ENCODE data around the gene LAMB2. TPM values are rescaled to one million over a fixed set of nuclear protein-coding genes. Genes with fewer than 3 reads are reported as not detected.

LAMB2 gene
- total RNA-seq, 4 donors from 2014 or later = 609 to 1,229 (median 740) TPM

DNA sequence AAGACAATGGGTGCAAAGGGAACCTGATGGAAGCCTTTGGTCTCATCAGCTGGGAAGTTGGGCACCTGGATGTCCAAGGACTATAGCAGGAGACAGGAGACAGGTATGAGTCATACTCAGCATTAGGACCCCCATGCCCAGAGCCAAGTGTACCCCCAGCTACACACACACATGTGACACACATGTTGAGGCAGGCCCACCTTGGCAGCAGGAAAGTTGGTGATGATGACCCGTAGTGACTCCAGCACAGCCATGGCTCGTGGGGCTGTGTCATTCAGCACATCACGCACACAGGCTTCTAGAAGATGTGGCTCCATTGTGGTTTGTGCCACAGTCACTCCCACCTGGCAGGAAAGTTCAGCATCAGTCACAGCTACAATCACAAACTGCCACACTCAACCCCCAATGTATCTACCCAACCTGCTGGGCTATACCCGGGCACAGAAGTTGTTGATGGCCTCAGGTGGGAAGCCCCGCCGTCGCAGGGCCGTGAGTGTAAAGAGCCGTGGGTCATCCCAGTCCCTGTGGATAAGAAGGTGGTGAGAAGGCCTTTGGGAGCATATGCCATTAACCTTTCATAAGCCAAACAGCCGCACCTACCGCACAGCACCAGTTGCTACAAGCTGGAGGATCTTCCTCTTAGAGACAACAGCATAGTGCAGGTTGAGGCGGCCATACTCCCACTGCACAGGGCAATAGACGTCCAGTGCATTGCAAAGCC, 33.8 kb downstream of the LAMB2 start:
- DNase-seq (ENCODE audit: extremely low spot score) = no peak
- TF ChIP-seq EP300 (IDR thresholded peaks at IDR 0.05) = no peak
- TF ChIP-seq POLR2A (IDR thresholded peaks at IDR 0.05; ENCODE audit: low read depth) = no peak
- TF ChIP-seq, protein P1, sequence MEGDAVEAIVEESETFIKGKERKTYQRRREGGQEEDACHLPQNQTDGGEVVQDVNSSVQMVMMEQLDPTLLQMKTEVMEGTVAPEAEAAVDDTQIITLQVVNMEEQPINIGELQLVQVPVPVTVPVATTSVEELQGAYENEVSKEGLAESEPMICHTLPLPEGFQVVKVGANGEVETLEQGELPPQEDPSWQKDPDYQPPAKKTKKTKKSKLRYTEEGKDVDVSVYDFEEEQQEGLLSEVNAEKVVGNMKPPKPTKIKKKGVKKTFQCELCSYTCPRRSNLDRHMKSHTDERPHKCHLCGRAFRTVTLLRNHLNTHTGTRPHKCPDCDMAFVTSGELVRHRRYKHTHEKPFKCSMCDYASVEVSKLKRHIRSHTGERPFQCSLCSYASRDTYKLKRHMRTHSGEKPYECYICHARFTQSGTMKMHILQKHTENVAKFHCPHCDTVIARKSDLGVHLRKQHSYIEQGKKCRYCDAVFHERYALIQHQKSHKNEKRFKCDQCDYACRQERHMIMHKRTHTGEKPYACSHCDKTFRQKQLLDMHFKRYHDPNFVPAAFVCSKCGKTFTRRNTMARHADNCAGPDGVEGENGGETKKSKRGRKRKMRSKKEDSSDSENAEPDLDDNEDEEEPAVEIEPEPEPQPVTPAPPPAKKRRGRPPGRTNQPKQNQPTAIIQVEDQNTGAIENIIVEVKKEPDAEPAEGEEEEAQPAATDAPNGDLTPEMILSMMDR (IDR thresholded peaks at IDR 0.05) = no peak
- no peak for TF ChIP-seq POLR2AphosphoS5 (IDR thresholded peaks at IDR 0.05)
- peaks cover 17 to 26% (median 24%) of the 10 kb centered on the region in 4 donors for H3K4me1 ChIP-seq
- intact Hi-C loops (cut with DNase I) = loop anchor here (5.0 to 10.0 kb wide), 2 partner anchors 33 to 94 kb away; partner anchors contain the start of genes LAMB2 and WDR6
- WGBS = 88% methylated on average over 7 of the region's 13 CpGs
- no peaks in the 10 kb centered on the region for H3K27me3 ChIP-seq
- no peaks in the 10 kb centered on the region for H3K9me3 ChIP-seq
- peaks cover 49 to 74% (median 69%) of the 10 kb centered on the region in 4 donors for H3K36me3 ChIP-seq
- H3K4me3 ChIP-seq = no peak overlapping the region
- H3K27ac ChIP-seq (replicated peaks in 1 of 4) = no peak overlapping the region

- DNase-seq (ENCODE audit: extremely low spot score) = no peak
- Histone ChIP-seq H3K4me1 (peaks cover 11 to 20% (median 18%) of the 10 kb centered on the region in 4 donors), H3K36me3 (peaks cover 49 to 74% (median 68%) of the 10 kb centered on the region in 4 donors), H3K27ac (replicated peaks in 1 of 4) (no peak overlapping the region), H3K27me3 (no peaks in the 10 kb centered on the region), H3K4me3 (no peak overlapping the region), H3K9me3 (no peaks in the 10 kb centered on the region)
- intact Hi-C loops (cut with DNase I) = loop anchor here (5.0 to 10.0 kb wide), 2 partner anchors 34 to 94 kb away; partner anchors contain the start of genes LAMB2 and WDR6
- TF ChIP-seq POLR2AphosphoS5 (IDR thresholded peaks at IDR 0.05) (no peak), POLR2A (IDR thresholded peaks at IDR 0.05; ENCODE audit: low read depth) (no peak), EP300 (IDR thresholded peaks at IDR 0.05) (no peak)
- TF ChIP-seq, protein P1 (IDR thresholded peaks at IDR 0.05) = no peak
- WGBS = 30% methylated on average over 3 of the region's 5 CpGs
Observed at GRCh38 chr3:49098429-49098828, 34.4 kb downstream of the LAMB2 start.

DNA sequence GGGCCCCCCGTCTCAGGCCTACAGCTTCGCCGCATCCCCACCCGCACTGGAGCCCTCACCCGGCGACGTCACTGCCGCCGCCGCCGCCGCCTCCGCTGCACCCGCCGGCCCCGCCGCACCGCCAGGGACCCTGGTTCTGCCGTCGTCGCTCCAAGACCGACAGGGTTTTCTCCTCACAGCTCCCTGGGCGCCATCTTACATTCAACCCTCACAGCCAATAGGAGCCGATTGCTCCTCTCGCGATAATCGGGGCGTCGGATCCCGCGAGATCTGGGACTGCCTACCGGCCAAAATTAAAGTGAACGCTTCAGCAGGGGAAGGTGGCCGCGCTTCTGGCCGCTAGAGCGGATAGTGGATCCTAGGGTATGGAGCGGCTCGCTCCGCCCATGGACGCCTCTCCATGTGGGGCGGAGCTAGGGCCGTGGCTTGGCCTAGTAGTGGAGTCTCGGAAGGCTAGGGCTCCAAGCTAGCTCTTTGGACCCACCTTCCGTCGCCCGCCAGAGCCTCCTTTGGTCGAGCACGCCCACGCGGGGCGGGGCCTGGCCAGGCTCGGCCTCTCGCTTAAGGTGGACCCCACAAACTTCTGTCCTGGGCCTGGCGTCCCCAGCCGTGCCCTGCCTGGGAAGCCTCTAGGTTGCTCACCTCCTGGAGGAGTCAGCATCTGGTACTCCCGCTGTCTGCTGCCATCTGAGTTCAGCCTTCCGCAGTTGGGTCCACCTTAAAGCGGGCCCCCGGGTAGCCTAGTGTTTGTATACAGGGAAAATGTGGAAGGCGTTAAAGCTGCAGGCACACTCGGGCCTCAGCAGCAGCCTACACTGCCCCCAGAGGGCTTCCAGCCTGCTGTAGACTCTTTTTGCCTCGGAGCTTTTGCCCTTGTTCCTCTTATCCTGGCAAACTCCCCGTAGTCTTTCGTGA, 38.7 kb downstream of the LAMB2 start, which contains the start of gene QRICH1:
Gene QRICH1 (minus strand): TSS at position 219 of the 915 bp plus-strand sequence. CDS start 17,054 bp downstream, outside the sequence.
- intact Hi-C loops (cut with DNase I) = loop anchor here (5.0 to 10.0 kb wide), 2 partner anchors 62 to 89 kb away; partner anchors contain the start of gene WDR6
- Histone ChIP-seq H3K9me3 (no peaks in the 10 kb centered on the region), H3K27me3 (no peaks in the 10 kb centered on the region), H3K4me1 (peaks cover 44 to 52% (median 50%) of the 10 kb centered on the region in 4 donors), H3K36me3 (peaks cover 17 to 38% (median 30%) of the 10 kb centered on the region in 4 donors), H3K4me3 (peak within 1 kb of the TSS; percentile 78 to 100 (median 96)), H3K27ac (replicated peaks in 1 of 4) (peak within 1 kb of the TSS; percentile 93 to 98 (median 97))
- WGBS = 0% methylated on average over 20 of the region's 65 CpGs
- peak; percentile 99 for DNase-seq (ENCODE audit: extremely low spot score)
- TF ChIP-seq, protein P1 (IDR thresholded peaks at IDR 0.05) = peak; percentile 41 to 59 (median 49)
- peak; percentile 61 for TF ChIP-seq POLR2A (IDR thresholded peaks at IDR 0.05; ENCODE audit: low read depth)
- no peak for TF ChIP-seq EP300 (IDR thresholded peaks at IDR 0.05)
- peak; percentile 72 to 88 for TF ChIP-seq POLR2AphosphoS5 (IDR thresholded peaks at IDR 0.05)

- 1% methylated on average over 33 of the region's 86 CpGs for WGBS
- Histone ChIP-seq H3K9me3 (no peaks in the 10 kb centered on the region), H3K4me1 (peaks cover 50 to 60% (median 59%) of the 10 kb centered on the region in 4 donors), H3K27me3 (no peaks in the 10 kb centered on the region), H3K4me3 (peak overlapping the region; percentile 78 to 100 (median 96)), H3K27ac (replicated peaks in 1 of 4) (peak overlapping the region; percentile 93 to 98 (median 97)), H3K36me3 (peaks cover 8 to 29% (median 21%) of the 10 kb centered on the region in 4 donors)
- peak; percentile 4 to 12 for TF ChIP-seq POLR2AphosphoS5 (IDR thresholded peaks at IDR 0.05)
- TF ChIP-seq POLR2A (IDR thresholded peaks at IDR 0.05; ENCODE audit: low read depth) = no peak
- intact Hi-C loops (cut with DNase I) = loop anchor here (5.0 to 10.0 kb wide), 2 partner anchors 61 to 88 kb away; partner anchors contain the start of gene WDR6
- peak; percentile 93 for DNase-seq (ENCODE audit: extremely low spot score)
Observed at GRCh38 chr3:49092938-49093852, 39.7 kb downstream of the LAMB2 start.

All from esophagus muscularis mucosa (tissue), 4 donors.